Neural progenitor cell (in vitro differentiated cells): ENCODE measurements around the gene CLDN15.

ENCODE experiments used
- CTCF ChIP-seq: fragments of 200-600 bp; sonication (generic); IDR thresholded peaks from 2 replicates; pipeline ENCODE4 v1.5.1; 2017; ENCODE audit warnings: antibody characterized with exemption, mild to moderate bottlenecking
- EZH2 ChIP-seq: fragments of 200-600 bp; sonication (generic); IDR thresholded peaks from 2 replicates; pipeline ENCODE4 v1.6.1; 2017; ENCODE audit warnings: antibody characterized with exemption, mild to moderate bottlenecking, moderate library complexity
- EZH2phosphoT487 ChIP-seq: fragments of 200-600 bp; sonication (generic); IDR thresholded peaks from 2 replicates; pipeline ENCODE4 v1.6.1; 2017; ENCODE audit warnings: antibody characterized with exemption

- TF ChIP-seq CTCF (no peak), EZH2 (no peak), EZH2phosphoT487 (no peak)
Observed at GRCh38 chr7:101208794-101209193, 28.8 kb downstream of the CLDN15 start.
